DOHH2 (cell line): Measurements from ENCODE around the gene NOC2L.

Experiments
- H3F3A ChIP-seq: fragments of 200-600 bp; sonication (generic), shearing (Covaris generic); 2 replicates; pipeline ENCODE4 v1.6.0; 2016; ENCODE audit warnings: antibody characterized with exemption, mild to moderate bottlenecking; ENCODE audit not compliant: control insufficient read depth, insufficient read depth
- H3K27ac ChIP-seq: fragments of 200-600 bp; sonication (generic); 2 replicates; pipeline ENCODE4 v1.5.1; 2014; ENCODE audit warnings: low read depth, mild to moderate bottlenecking, low read length, moderate library complexity
- H3K27me3 ChIP-seq: fragments of 200-600 bp; sonication (generic); 2 replicates; pipeline ENCODE4 v1.6.1; 2014; ENCODE audit warnings: mild to moderate bottlenecking, low read length, mixed read lengths; ENCODE audit not compliant: control insufficient read depth
- H3K36me3 ChIP-seq: fragments of 200-600 bp; sonication (generic); 2 replicates; pipeline ENCODE4 v1.6.1; 2014; ENCODE audit warnings: mild to moderate bottlenecking, low read length, moderate library complexity, mixed read lengths; ENCODE audit not compliant: control insufficient read depth
- H3K4me1 ChIP-seq: fragments of 200-600 bp; sonication (generic); 2 replicates; pipeline ENCODE4 v1.6.1; 2014; ENCODE audit warnings: mild to moderate bottlenecking, low read length, mixed read lengths; ENCODE audit not compliant: control insufficient read depth
- H3K4me2 ChIP-seq: fragments of 200-600 bp; sonication (generic); 2 replicates; pipeline ENCODE4 v1.6.0; 2014; ENCODE audit warnings: mild to moderate bottlenecking, low read length, moderate library complexity
- H3K4me3 ChIP-seq: fragments of 200-600 bp; sonication (generic); 2 replicates; pipeline ENCODE4 v1.5.1; 2014; ENCODE audit warnings: mild to moderate bottlenecking, low read length, mixed read lengths
- H3K79me2 ChIP-seq: fragments of 200-600 bp; sonication (generic); 2 replicates; pipeline ENCODE4 v1.6.1; 2014; ENCODE audit warnings: mild to moderate bottlenecking, low read length, mixed read lengths; ENCODE audit not compliant: control insufficient read depth
- H3K9me2 ChIP-seq: fragments of 200-600 bp; sonication (generic); replicated peaks from 2 replicates; pipeline ENCODE4 v1.6.1; 2014; ENCODE audit warnings: mild to moderate bottlenecking, low read length, mixed read lengths; ENCODE audit not compliant: control insufficient read depth
- H3K9me3 ChIP-seq: fragments of 200-600 bp; sonication (generic); 2 replicates; pipeline ENCODE4 v1.6.1; 2014; ENCODE audit warnings: antibody characterized with exemption, low read length, mixed read lengths; ENCODE audit not compliant: control insufficient read depth, insufficient read depth
- H4K20me1 ChIP-seq: fragments of 200-600 bp; sonication (generic); 2 replicates; pipeline ENCODE4 v1.6.0; 2014; ENCODE audit warnings: low read depth, mild to moderate bottlenecking, antibody characterized with exemption, low read length, moderate library complexity; ENCODE audit not compliant: control insufficient read depth, insufficient read depth
- EZH2phosphoT487 ChIP-seq: fragments of 200-600 bp; sonication (generic); IDR thresholded peaks from 2 replicates; pipeline ENCODE4 v1.6.1; 2017; ENCODE audit warnings: borderline replicate concordance, mild to moderate bottlenecking, antibody characterized with exemption, low read length, moderate library complexity, mixed read lengths
- TF ChIP-seq, protein P1 (sequence below): fragments of 200-600 bp; sonication (generic); IDR thresholded peaks from one replicate; pipeline ENCODE4 v1.5.1; 2014; ENCODE audit warnings: antibody characterized with exemption, mild to moderate bottlenecking, low read depth, low read length; ENCODE audit not compliant: poor library complexity, severe bottlenecking

The NOC2L gene

GRCh38 chr1:911875-912739 lies 46.9 kb downstream of the NOC2L start:
- H3K4me1 ChIP-seq = no peaks in the 10 kb centered on the region
- H4K20me1 ChIP-seq = no peaks in the 10 kb centered on the region
- no peak overlapping the region for H3K4me3 ChIP-seq
- TF ChIP-seq, protein P1, sequence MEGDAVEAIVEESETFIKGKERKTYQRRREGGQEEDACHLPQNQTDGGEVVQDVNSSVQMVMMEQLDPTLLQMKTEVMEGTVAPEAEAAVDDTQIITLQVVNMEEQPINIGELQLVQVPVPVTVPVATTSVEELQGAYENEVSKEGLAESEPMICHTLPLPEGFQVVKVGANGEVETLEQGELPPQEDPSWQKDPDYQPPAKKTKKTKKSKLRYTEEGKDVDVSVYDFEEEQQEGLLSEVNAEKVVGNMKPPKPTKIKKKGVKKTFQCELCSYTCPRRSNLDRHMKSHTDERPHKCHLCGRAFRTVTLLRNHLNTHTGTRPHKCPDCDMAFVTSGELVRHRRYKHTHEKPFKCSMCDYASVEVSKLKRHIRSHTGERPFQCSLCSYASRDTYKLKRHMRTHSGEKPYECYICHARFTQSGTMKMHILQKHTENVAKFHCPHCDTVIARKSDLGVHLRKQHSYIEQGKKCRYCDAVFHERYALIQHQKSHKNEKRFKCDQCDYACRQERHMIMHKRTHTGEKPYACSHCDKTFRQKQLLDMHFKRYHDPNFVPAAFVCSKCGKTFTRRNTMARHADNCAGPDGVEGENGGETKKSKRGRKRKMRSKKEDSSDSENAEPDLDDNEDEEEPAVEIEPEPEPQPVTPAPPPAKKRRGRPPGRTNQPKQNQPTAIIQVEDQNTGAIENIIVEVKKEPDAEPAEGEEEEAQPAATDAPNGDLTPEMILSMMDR = no peak
- no peak for TF ChIP-seq EZH2phosphoT487
- no peak overlapping the region for H3K4me2 ChIP-seq
- H3F3A ChIP-seq = no peaks in the 10 kb centered on the region
- H3K36me3 ChIP-seq = no peaks in the 10 kb centered on the region
- H3K27me3 ChIP-seq = peaks cover 7% of the 10 kb centered on the region; the same call in 1 of the 2 replicates
- no peaks in the 10 kb centered on the region for H3K79me2 ChIP-seq
- H3K27ac ChIP-seq = no peak overlapping the region
- no peaks in the 10 kb centered on the region for H3K9me3 ChIP-seq
- H3K9me2 ChIP-seq = no peaks in the 10 kb centered on the region

- Histone ChIP-seq H3K27ac (no peak overlapping the region), H3F3A (no peaks in the 10 kb centered on the region), H3K79me2 (no peaks in the 10 kb centered on the region), H3K27me3 (peaks cover 14% of the 10 kb centered on the region), H3K9me2 (no peaks in the 10 kb centered on the region), H3K9me3 (no peaks in the 10 kb centered on the region), H4K20me1 (no peaks in the 10 kb centered on the region), H3K4me1 (no peaks in the 10 kb centered on the region), H3K4me2 (no peak overlapping the region), H3K4me3 (no peak overlapping the region), H3K36me3 (no peaks in the 10 kb centered on the region)
- TF ChIP-seq EZH2phosphoT487 = no peak
- TF ChIP-seq, protein P1 = no peak
Measured at GRCh38 chr1:910881-911721, 48.0 kb downstream of the NOC2L start.

- no peaks in the 10 kb centered on the region for H3K9me2 ChIP-seq
- no peaks in the 10 kb centered on the region for H3K36me3 ChIP-seq
- peaks cover 15% of the 10 kb centered on the region for H3K27me3 ChIP-seq
- peaks cover 3% of the 10 kb centered on the region for H3K4me1 ChIP-seq
- no peak overlapping the region for H3K4me2 ChIP-seq
- no peaks in the 10 kb centered on the region for H3F3A ChIP-seq
- H4K20me1 ChIP-seq = no peaks in the 10 kb centered on the region
- no peak overlapping the region for H3K4me3 ChIP-seq
- no peaks in the 10 kb centered on the region for H3K9me3 ChIP-seq
- TF ChIP-seq, protein P1 = no peak
- no peak for TF ChIP-seq EZH2phosphoT487
- no peak overlapping the region for H3K27ac ChIP-seq
- no peaks in the 10 kb centered on the region for H3K79me2 ChIP-seq
Measured at GRCh38 chr1:910311-910880, 48.7 kb downstream of the NOC2L start.
